ENCODE results near the gene NLGN1.

Gene NLGN1

DNA sequence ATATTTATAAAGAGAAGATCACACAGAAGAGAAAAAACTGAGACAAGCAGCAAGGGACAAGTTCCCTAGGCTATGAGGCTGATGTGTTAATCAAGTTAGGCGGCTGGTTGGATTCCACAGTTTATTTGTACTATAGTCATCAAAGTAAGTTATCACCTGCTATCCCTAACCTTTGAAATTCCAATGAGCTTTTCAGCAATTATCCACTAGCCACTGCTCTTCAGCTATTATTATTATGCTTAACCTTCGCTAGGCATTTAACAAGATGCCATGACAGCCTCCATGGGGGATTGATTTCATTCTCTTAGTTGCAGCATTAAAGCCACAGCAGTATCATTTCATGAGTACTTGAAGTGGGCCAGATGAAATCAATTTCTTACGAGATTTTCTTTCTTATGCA, 762.1 kb downstream of the NLGN1 start:
- TF ChIP-seq POLR2AphosphoS5 (IDR thresholded peaks at IDR 0.05; ENCODE audit: low read depth, low read length) (no peak), TAF1 (IDR thresholded peaks at IDR 0.05; ENCODE audit: borderline replicate concordance, low read depth, low read length) (no peak), POLR2A (IDR thresholded peaks at IDR 0.05; ENCODE audit: low read depth, low read length) (no peak)
- no peak for FAIRE-seq

GRCh38 chr3:174162550-174162949, 765.0 kb downstream of the NLGN1 start:
- no peak for FAIRE-seq
- no peak for DNase-seq (ENCODE audit: insufficient read length)
- no peak for TF ChIP-seq TAF1 (IDR thresholded peaks at IDR 0.05; ENCODE audit: borderline replicate concordance, low read depth, low read length)
- TF ChIP-seq POLR2AphosphoS5 (IDR thresholded peaks at IDR 0.05; ENCODE audit: low read depth, low read length), result no peak
- no peak for TF ChIP-seq POLR2A (IDR thresholded peaks at IDR 0.05; ENCODE audit: low read depth, low read length)

More for the DNA sequence above, 762.1 kb downstream of the NLGN1 start:
- no peak for DNase-seq (ENCODE audit: insufficient read length)

DNA sequence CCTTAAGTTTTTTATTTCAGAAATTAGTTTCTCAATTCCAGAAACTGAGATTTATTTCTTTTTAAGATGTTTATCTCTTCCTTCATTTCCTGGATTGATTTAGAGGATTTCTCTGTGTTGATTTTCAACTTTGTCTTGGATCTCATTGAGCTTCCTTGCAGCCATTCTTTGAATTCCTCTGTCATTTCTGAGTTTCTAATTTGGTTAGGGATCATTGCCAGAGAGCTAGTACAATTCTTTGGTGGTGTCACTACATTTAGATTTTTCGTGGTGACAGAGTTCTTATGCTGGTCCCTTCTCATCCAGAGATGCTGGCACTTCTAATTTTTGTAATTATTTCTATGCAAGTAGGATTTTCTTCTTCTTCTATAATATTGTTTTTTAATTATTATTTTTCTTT, 770.5 kb downstream of the NLGN1 start:
- no peak for DNase-seq (ENCODE audit: insufficient read length)
- no peak for TF ChIP-seq POLR2AphosphoS5 (IDR thresholded peaks at IDR 0.05; ENCODE audit: low read depth, low read length)
- TF ChIP-seq TAF1 (IDR thresholded peaks at IDR 0.05; ENCODE audit: borderline replicate concordance, low read depth, low read length), result no peak
- no peak for TF ChIP-seq POLR2A (IDR thresholded peaks at IDR 0.05; ENCODE audit: low read depth, low read length)
- FAIRE-seq, result no peak

DNA sequence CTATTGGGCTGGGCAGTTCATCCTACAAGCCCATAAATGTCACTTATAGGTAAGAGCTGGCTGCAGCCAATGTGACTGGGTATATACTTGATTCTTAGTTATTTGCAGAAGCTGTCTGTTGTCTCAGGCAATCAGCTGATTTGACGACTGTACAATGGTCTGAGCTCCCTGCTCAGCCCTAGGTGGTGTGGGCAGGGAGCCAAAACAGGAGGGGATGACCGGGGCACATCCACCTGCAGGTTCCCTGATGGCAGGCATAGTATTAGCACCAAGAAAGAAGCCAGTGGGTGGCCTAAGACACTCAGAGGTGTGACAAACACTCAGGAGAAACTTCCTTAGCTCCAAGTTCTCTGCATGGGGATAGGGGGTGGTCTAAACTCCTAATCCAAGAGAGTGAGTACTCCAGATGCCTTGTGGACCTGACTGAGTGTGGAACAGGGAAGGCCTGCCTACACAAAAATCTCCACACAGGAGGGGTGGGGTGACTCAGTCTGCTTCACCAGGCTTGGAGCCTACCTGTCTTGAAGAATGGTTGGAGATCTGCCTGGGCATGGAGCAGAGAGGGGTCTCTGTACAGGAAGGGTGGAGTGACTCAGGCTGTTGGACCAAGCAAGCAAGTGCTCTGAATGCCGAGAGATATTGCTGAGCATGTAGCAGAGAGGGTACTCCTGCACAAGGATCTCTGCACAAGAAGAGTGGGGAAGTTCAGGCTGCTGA, 771.2 kb downstream of the NLGN1 start:
- TF ChIP-seq TAF1 (IDR thresholded peaks at IDR 0.05; ENCODE audit: borderline replicate concordance, low read depth, low read length) (no peak), POLR2A (IDR thresholded peaks at IDR 0.05; ENCODE audit: low read depth, low read length) (no peak), POLR2AphosphoS5 (IDR thresholded peaks at IDR 0.05; ENCODE audit: low read depth, low read length) (no peak)
- FAIRE-seq, result no peak
- no peak for DNase-seq (ENCODE audit: insufficient read length)

GRCh38 chr3:174169736-174170135, 772.2 kb downstream of the NLGN1 start:
- no peak for FAIRE-seq
- no peak for DNase-seq (ENCODE audit: insufficient read length)
- TF ChIP-seq POLR2AphosphoS5 (IDR thresholded peaks at IDR 0.05; ENCODE audit: low read depth, low read length) (no peak), POLR2A (IDR thresholded peaks at IDR 0.05; ENCODE audit: low read depth, low read length) (no peak), TAF1 (IDR thresholded peaks at IDR 0.05; ENCODE audit: borderline replicate concordance, low read depth, low read length) (no peak)

DNA sequence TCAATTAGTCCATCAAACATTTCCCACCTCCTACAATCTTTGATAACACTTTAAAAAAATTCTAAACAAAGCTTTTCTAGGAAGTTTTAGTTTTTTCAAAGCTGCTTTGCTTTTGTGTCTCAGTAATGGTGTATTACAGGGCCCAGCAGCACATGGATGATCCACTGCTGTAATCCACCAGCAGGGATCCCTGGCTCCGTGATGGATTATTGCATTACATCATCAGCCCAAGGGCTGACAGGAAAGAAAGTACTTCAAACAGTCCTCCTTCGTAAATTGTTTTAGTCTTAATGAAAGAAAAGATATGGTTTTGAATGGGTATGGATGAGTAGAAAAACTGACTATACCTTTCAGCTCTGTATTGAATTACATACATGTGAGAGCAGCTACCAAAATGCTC, 772.7 kb downstream of the NLGN1 start:
- no peak for TF ChIP-seq TAF1 (IDR thresholded peaks at IDR 0.05; ENCODE audit: borderline replicate concordance, low read depth, low read length)
- TF ChIP-seq POLR2AphosphoS5 (IDR thresholded peaks at IDR 0.05; ENCODE audit: low read depth, low read length), result no peak
- no peak for TF ChIP-seq POLR2A (IDR thresholded peaks at IDR 0.05; ENCODE audit: low read depth, low read length)
- no peak for DNase-seq (ENCODE audit: insufficient read length)
- no peak for FAIRE-seq

GRCh38 chr3:174186377-174186989, 788.9 kb downstream of the NLGN1 start:
- FAIRE-seq, result no peak
- TF ChIP-seq TAF1 (IDR thresholded peaks at IDR 0.05; ENCODE audit: borderline replicate concordance, low read depth, low read length), result no peak
- no peak for TF ChIP-seq POLR2AphosphoS5 (IDR thresholded peaks at IDR 0.05; ENCODE audit: low read depth, low read length)
- no peak for TF ChIP-seq POLR2A (IDR thresholded peaks at IDR 0.05; ENCODE audit: low read depth, low read length)
- no peak for DNase-seq (ENCODE audit: insufficient read length)

GRCh38 chr3:174191380-174191779, 793.8 kb downstream of the NLGN1 start:
- DNase-seq (ENCODE audit: insufficient read length) (no peak), FAIRE-seq (peak; percentile 40)
- TF ChIP-seq POLR2AphosphoS5 (IDR thresholded peaks at IDR 0.05; ENCODE audit: low read depth, low read length), result no peak
- no peak for TF ChIP-seq TAF1 (IDR thresholded peaks at IDR 0.05; ENCODE audit: borderline replicate concordance, low read depth, low read length)
- no peak for TF ChIP-seq POLR2A (IDR thresholded peaks at IDR 0.05; ENCODE audit: low read depth, low read length)

GRCh38 chr3:174191895-174192294, 794.4 kb downstream of the NLGN1 start:
- TF ChIP-seq POLR2AphosphoS5 (IDR thresholded peaks at IDR 0.05; ENCODE audit: low read depth, low read length), result no peak
- no peak for TF ChIP-seq POLR2A (IDR thresholded peaks at IDR 0.05; ENCODE audit: low read depth, low read length)
- TF ChIP-seq TAF1 (IDR thresholded peaks at IDR 0.05; ENCODE audit: borderline replicate concordance, low read depth, low read length), result no peak
- DNase-seq (ENCODE audit: insufficient read length) (no peak), FAIRE-seq (no peak)

- FAIRE-seq, result no peak
- TF ChIP-seq POLR2A (IDR thresholded peaks at IDR 0.05; ENCODE audit: low read depth, low read length) (no peak), TAF1 (IDR thresholded peaks at IDR 0.05; ENCODE audit: borderline replicate concordance, low read depth, low read length) (no peak), POLR2AphosphoS5 (IDR thresholded peaks at IDR 0.05; ENCODE audit: low read depth, low read length) (no peak)
- no peak for DNase-seq (ENCODE audit: insufficient read length)
Observed at GRCh38 chr3:174192471-174192870, 794.9 kb downstream of the NLGN1 start.

- FAIRE-seq (no peak), DNase-seq (ENCODE audit: insufficient read length) (no peak)
- TF ChIP-seq TAF1 (IDR thresholded peaks at IDR 0.05; ENCODE audit: borderline replicate concordance, low read depth, low read length) (no peak), POLR2A (IDR thresholded peaks at IDR 0.05; ENCODE audit: low read depth, low read length) (no peak), POLR2AphosphoS5 (IDR thresholded peaks at IDR 0.05; ENCODE audit: low read depth, low read length) (no peak)
Observed at GRCh38 chr3:174193604-174194003, 796.1 kb downstream of the NLGN1 start.

DNA sequence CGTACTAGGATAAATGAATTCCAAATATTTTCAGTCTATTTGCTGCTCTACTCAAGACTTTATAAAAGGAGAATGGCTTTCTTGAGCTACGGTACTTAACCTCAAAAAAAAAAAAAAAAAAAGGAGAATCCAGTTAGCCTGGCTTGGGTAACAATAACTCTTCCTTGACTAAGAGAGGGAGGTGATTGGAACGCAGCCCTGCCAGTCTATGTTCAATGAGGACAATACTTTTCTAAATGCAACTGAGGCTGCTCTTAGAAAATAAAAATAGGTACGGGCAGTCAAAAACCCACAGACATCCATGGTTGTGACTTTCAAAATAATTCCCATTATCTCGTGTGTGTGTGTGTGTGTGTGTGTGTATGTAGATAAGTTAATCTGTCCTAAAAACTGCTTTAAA, 799.9 kb downstream of the NLGN1 start:
- DNase-seq (ENCODE audit: insufficient read length) (no peak), FAIRE-seq (no peak)
- TF ChIP-seq TAF1 (IDR thresholded peaks at IDR 0.05; ENCODE audit: borderline replicate concordance, low read depth, low read length) (no peak), POLR2A (IDR thresholded peaks at IDR 0.05; ENCODE audit: low read depth, low read length) (no peak), POLR2AphosphoS5 (IDR thresholded peaks at IDR 0.05; ENCODE audit: low read depth, low read length) (no peak)

Measured in GM12892 (cell line).